Common myeloid progenitor, CD34-positive (primary cell): Measurements from ENCODE around the gene AGT.

Experiments
- CTCF ChIA-PET: fragments of 350-600 bp; sonication (Branson Sonifier 250); formaldehyde crosslinking; loops from one replicate; lab custom pipeline; 2021; ENCODE audit warnings: antibody characterized with exemption; lab: Charles Lee
- POLR2A ChIA-PET: fragments of 350-600 bp; sonication (Branson Sonifier 250); formaldehyde crosslinking; loops from one replicate; lab custom pipeline; 2021; ENCODE audit warnings: antibody characterized with exemption; lab: Charles Lee
- DNase-seq, 3 donors: peaks; one replicate each; pipeline versions ENCODE4 v3.0.0 to v3.0.0-alpha.2; 2013
- H3K27ac ChIP-seq, 2 experiments: 1 replicate in 1 of 2; 2 replicates in 1 of 2; pipeline ENCODE4 v1.7.0; 2013; ENCODE audit warnings: inconsistent platforms in 2 of 2, low read length in 2 of 2, mild to moderate bottlenecking in 2 of 2, low read depth in 1 of 2, moderate library complexity in 1 of 2; ENCODE audit not compliant: severe bottlenecking in 2 of 2, insufficient read depth in 1 of 2, poor library complexity in 1 of 2
- H3K27me3 ChIP-seq, 5 experiments: replicated peaks in 2 of 5; 1 replicate in 3 of 5; 2 replicates in 2 of 5; pipeline versions ENCODE4 v1.6.1 to v1.7.0; 2013; ENCODE audit warnings: low read length in 4 of 5, mild to moderate bottlenecking in 2 of 5, moderate library complexity in 2 of 5, inconsistent platforms in 1 of 5; ENCODE audit not compliant: insufficient read depth in 5 of 5, control insufficient read depth in 4 of 5
- H3K36me3 ChIP-seq, 4 experiments: 1 replicate in 2 of 4; 2 replicates in 2 of 4; pipeline versions ENCODE4 v1.6.1 to v1.7.0; 2013; ENCODE audit warnings: low read length in 3 of 4, control low read depth in 1 of 4, mild to moderate bottlenecking in 1 of 4; ENCODE audit not compliant: control insufficient read depth in 4 of 4, insufficient read depth in 4 of 4
- H3K4me1 ChIP-seq, 4 experiments: 1 replicate in 3 of 4; 2 replicates in 1 of 4; pipeline versions ENCODE4 v1.6.1 to v1.7.1; 2013; ENCODE audit warnings: low read length in 3 of 4, mild to moderate bottlenecking in 3 of 4, control low read depth in 1 of 4, inconsistent platforms in 1 of 4, moderate library complexity in 1 of 4; ENCODE audit not compliant: control insufficient read depth in 4 of 4, insufficient read depth in 4 of 4; ENCODE audit errors: control extremely low read depth in 1 of 4
- H3K4me3 ChIP-seq, 7 experiments: 1 replicate in 4 of 7; 2 replicates in 3 of 7; pipeline versions ENCODE4 v1.5.1 to v1.7.0; 2013; ENCODE audit warnings: mild to moderate bottlenecking in 7 of 7, low read length in 6 of 7, moderate library complexity in 6 of 7, inconsistent platforms in 2 of 7, low read depth in 2 of 7, control low read depth in 1 of 7; ENCODE audit not compliant: insufficient read depth in 4 of 7, control insufficient read depth in 1 of 7; ENCODE audit errors: extremely low read depth in 1 of 7
- H3K9me3 ChIP-seq, 5 experiments: 1 replicate in 4 of 5; 2 replicates in 1 of 5; pipeline versions ENCODE4 v1.6.1 to v1.7.1; 2013; ENCODE audit warnings: low read length in 4 of 5, mild to moderate bottlenecking in 2 of 5, inconsistent platforms in 1 of 5, low read depth in 1 of 5, moderate library complexity in 1 of 5; ENCODE audit not compliant: control insufficient read depth in 4 of 5, insufficient read depth in 2 of 5; ENCODE audit errors: control extremely low read depth in 1 of 5
- WGBS: methylation state at CpG from one replicate; pipeline ENCODE4 v1.1.5; 2013; ENCODE audit not compliant: insufficient coverage; 5-methylcytosine and 5-hydroxymethylcytosine counted together

The AGT gene

DNA sequence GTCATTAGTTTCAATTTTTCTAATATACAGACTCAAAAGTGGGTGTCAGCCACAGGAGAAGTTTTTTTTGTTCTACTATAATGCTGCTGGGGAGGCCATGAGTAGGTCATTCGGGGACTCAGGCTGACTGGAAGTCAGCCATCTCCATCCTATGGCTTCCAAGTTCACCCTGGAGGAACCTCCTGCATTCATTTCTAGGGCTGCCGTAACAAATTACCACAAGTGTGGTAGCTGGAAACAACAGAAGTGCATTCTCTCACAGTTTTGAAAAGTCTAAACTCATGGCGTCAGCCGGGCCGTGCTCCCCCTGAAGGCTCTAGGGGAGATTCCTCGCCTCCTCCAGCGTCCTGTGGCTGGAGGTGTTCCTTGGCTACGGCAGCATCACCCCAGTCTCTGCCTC is 17.7 kb downstream of the AGT start:
- Histone ChIP-seq H3K4me3 (no peak overlapping the region), H3K9me3 (no peaks in the 10 kb centered on the region), H3K27me3 (peaks cover 0 to 3% (median 0%) of the 10 kb centered on the region in 5 experiments), H3K27ac (no peak overlapping the region), H3K36me3 (peaks cover 5 to 30% (median 17%) of the 10 kb centered on the region in 4 experiments), H3K4me1 (no peaks in the 10 kb centered on the region)
- DNase-seq: no peak
- WGBS: 100% methylated on average over 8 of the region's 8 CpGs
- CTCF ChIA-PET: no interaction called here
- POLR2A ChIA-PET: no interaction called here

DNA sequence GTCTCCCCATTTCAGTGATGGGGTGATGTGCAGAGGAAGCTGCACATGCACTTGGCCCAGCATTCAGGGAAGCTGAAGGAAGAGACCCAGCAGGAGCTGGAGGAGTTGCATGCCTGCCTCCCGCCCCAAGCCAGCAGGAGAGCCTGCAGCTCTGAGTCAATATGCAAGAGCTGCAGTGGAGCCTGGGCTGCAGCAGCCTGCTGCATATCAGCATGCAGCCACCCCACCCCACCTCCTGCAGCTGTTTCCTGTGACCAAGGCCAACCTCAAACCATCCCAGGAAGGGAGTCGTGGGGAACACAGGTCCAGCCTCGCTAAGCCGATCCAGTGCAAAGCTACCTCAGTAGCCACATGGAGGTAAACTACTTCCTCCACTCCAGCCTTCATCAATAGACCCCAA is 18.9 kb downstream of the AGT start:
- peaks cover 7 to 42% (median 23%) of the 10 kb centered on the region in 4 experiments for H3K36me3 ChIP-seq
- 32% methylated on average over 4 of the region's 4 CpGs for WGBS
- no peak overlapping the region for H3K27ac ChIP-seq
- H3K4me1 ChIP-seq: no peaks in the 10 kb centered on the region
- ChIA-PET POLR2A (no interaction called here), CTCF (interaction anchor here (1.1 kb wide), 1 partner anchor 18 kb away, joined by 3 read pairs; no protein-coding TSS in a partner anchor)
- no peak overlapping the region for H3K4me3 ChIP-seq
- H3K27me3 ChIP-seq: peaks cover 0 to 2% (median 0%) of the 10 kb centered on the region in 5 experiments
- no peaks in the 10 kb centered on the region for H3K9me3 ChIP-seq
- no peak for DNase-seq

GRCh38 chr1:230694464-230694863 is 19.5 kb downstream of the AGT start:
- Histone ChIP-seq H3K27me3 (peaks cover 0 to 2% (median 0%) of the 10 kb centered on the region in 5 experiments), H3K36me3 (peaks cover 8 to 47% (median 28%) of the 10 kb centered on the region in 4 experiments), H3K9me3 (no peaks in the 10 kb centered on the region), H3K27ac (no peak overlapping the region), H3K4me1 (no peaks in the 10 kb centered on the region), H3K4me3 (no peak overlapping the region)
- CTCF ChIA-PET: interaction anchor here (1.1 kb wide), 1 partner anchor 17 kb away, joined by 3 read pairs; no protein-coding TSS in a partner anchor
- 100% methylated on average over 2 of the region's 4 CpGs for WGBS
- POLR2A ChIA-PET: no interaction called here
- no peak for DNase-seq

GRCh38 chr1:230693777-230694176 is 20.1 kb downstream of the AGT start:
- Histone ChIP-seq H3K36me3 (peaks cover 8 to 53% (median 32%) of the 10 kb centered on the region in 4 experiments), H3K4me1 (no peaks in the 10 kb centered on the region), H3K27me3 (peaks cover 0 to 2% (median 0%) of the 10 kb centered on the region in 5 experiments), H3K9me3 (no peaks in the 10 kb centered on the region), H3K4me3 (no peak overlapping the region), H3K27ac (no peak overlapping the region)
- CTCF ChIA-PET: no interaction called here
- no peak for DNase-seq
- POLR2A ChIA-PET: no interaction called here
- 100% methylated on average over 8 of the region's 8 CpGs for WGBS

DNA sequence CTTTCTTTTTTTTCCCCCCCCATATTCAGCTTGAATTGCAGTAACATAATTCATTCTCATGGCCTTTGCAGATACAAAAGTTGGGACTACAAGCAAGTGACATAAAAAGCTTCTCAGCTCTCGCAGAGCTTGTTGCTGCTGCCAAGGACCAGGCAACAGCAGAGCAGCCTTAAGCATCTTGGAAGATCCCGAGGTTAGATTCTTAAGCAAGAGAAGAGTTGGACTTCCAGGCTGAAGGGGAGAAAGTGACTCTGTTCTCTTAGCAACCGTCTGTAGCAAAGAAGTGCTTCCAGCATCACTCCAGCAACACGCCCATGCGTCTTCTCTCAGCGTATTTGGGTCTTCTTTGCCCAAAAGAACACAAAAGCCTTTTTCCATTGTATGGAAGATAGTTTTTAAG is 20.7 kb downstream of the AGT start:
- 100% methylated on average over 3 of the region's 6 CpGs for WGBS
- Histone ChIP-seq H3K9me3 (no peaks in the 10 kb centered on the region), H3K4me3 (no peak overlapping the region), H3K27ac (no peak overlapping the region), H3K27me3 (peaks cover 0 to under 1% (median 0%) of the 10 kb centered on the region in 5 experiments), H3K36me3 (peaks cover 8 to 59% (median 37%) of the 10 kb centered on the region in 4 experiments), H3K4me1 (no peaks in the 10 kb centered on the region)
- ChIA-PET CTCF (no interaction called here), POLR2A (no interaction called here)
- DNase-seq: no peak

GRCh38 chr1:230691615-230692014 is 22.3 kb downstream of the AGT start:
- ChIA-PET POLR2A (no interaction called here), CTCF (no interaction called here)
- Histone ChIP-seq H3K36me3 (peaks cover 14 to 68% (median 46%) of the 10 kb centered on the region in 4 experiments), H3K4me1 (no peaks in the 10 kb centered on the region), H3K27ac (no peak overlapping the region), H3K4me3 (no peak overlapping the region), H3K27me3 (no peaks in the 10 kb centered on the region), H3K9me3 (no peaks in the 10 kb centered on the region)
- no peak for DNase-seq
- 99% methylated on average over 10 of the region's 10 CpGs for WGBS

DNA sequence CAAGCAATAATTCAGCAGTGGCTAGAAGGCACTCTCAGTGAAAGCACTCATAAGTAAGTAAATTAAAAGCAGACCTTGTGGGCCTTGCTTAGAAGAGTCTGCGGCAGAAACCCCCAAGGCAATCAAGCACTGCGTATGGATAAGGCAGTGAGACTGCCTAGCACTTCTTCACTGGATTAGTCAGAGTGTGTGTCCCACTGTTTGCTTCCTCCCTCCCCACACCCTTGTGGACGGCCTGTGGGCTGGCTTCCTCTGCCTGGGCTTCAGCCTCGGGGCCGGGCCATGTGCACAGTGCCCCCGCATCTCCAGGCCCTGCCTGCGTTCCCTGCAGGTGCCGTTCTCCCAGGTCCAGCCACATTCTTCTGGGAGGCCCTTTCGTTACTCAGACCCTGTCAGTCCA is 23.8 kb downstream of the AGT start:
- ChIA-PET CTCF (no interaction called here), POLR2A (no interaction called here)
- Histone ChIP-seq H3K4me1 (no peaks in the 10 kb centered on the region), H3K9me3 (no peaks in the 10 kb centered on the region), H3K4me3 (no peak overlapping the region), H3K27ac (no peak overlapping the region), H3K36me3 (peaks cover 18 to 79% (median 54%) of the 10 kb centered on the region in 4 experiments), H3K27me3 (no peaks in the 10 kb centered on the region)
- no peak for DNase-seq
- WGBS: 98% methylated on average over 8 of the region's 9 CpGs
